HepG2 (cell line): ENCODE measurements around the gene FXN. TPM values are rescaled to one million over a fixed set of nuclear protein-coding genes. Genes with fewer than 3 reads are reported as not detected.

ENCODE experiments used
- BHLHE40 ChIP-seq: IDR thresholded peaks from 2 replicates; pipeline ENCODE4 v1.6.1; 2011; ENCODE audit warnings: low read length, improper control_type of control experiment
- GATAD1 ChIP-seq: IDR thresholded peaks from 2 replicates; pipeline ENCODE4 v1.6.1; 2016; ENCODE audit warnings: missing genetic modification reagents, missing compliant biosample characterization
- ISL2 ChIP-seq: sonication (generic); formaldehyde crosslinking; IDR thresholded peaks from 2 replicates; pipeline ENCODE4 v1.5.0; 2020; ENCODE audit warnings: missing genetic modification reagents
- MED8 ChIP-seq: sonication (generic); formaldehyde crosslinking; IDR thresholded peaks from 2 replicates; pipeline ENCODE4 v1.8.1; 2023; ENCODE audit warnings: mild to moderate bottlenecking, missing genetic modification reagents; ENCODE audit not compliant: insufficient replicate concordance
- MIER3 ChIP-seq: IDR thresholded peaks from 2 replicates; pipeline ENCODE4 v1.6.1; 2016; ENCODE audit warnings: missing compliant biosample characterization, borderline replicate concordance
- PHF20 ChIP-seq: sonication (generic); formaldehyde crosslinking; IDR thresholded peaks from 2 replicates; pipeline ENCODE4 v1.5.0; 2020; ENCODE audit warnings: mild to moderate bottlenecking, missing genetic modification reagents
- TFDP1 ChIP-seq: IDR thresholded peaks from 2 replicates; pipeline ENCODE4 v1.6.1; 2016; ENCODE audit warnings: missing compliant biosample characterization, missing genetic modification reagents, borderline replicate concordance
- ZNF292 ChIP-seq: sonication (generic); formaldehyde crosslinking; IDR thresholded peaks from 2 replicates; pipeline ENCODE4 v1.8.1; 2022; ENCODE audit warnings: mild to moderate bottlenecking, low read depth, missing genetic modification reagents, borderline replicate concordance
- ZNF746 ChIP-seq: sonication (generic); formaldehyde crosslinking; IDR thresholded peaks from 2 replicates; pipeline ENCODE4 v1.8.0; 2022; ENCODE audit warnings: mild to moderate bottlenecking, missing genetic modification reagents
- polyA plus RNA-seq, 8 experiments: library from polyadenylated mRNA; depleted of rRNA in 3 of 8; stranded (reverse) in 7 of 8; unstranded in 1 of 8; fragments of >200 nt; fragmentation: Illumina TruSeq in 4 of 8; extraction: Trizol in 4 of 8; gene quantifications; 2 replicates each; pipeline versions ENCODE4 v1.2.1 to v1.2.3, GENCODE V29; 2011 to 2016; ENCODE audit warnings: low read depth in 4 of 8, missing spikeins in 1 of 8, mixed read lengths in 1 of 8; ENCODE audit not compliant: insufficient read depth in 1 of 8
- total RNA-seq, 5 experiments: library from RNA; depleted of rRNA; stranded (reverse); fragments of >200 nt; fragmentation: Illumina TruSeq; extraction: Trizol; gene quantifications; 2 replicates each; pipeline ENCODE4 v1.2.3, GENCODE V29; 2016; ENCODE audit warnings: low read depth in 1 of 5
- TF ChIP-seq, protein P1 (sequence below): IDR thresholded peaks from 2 replicates; pipeline ENCODE4 v1.6.1; 2012; ENCODE audit warnings: low read length, improper control_type of control experiment
- TF ChIP-seq, protein P2 (sequence below): sonication (generic); IDR thresholded peaks from 2 replicates; pipeline ENCODE4 v1.6.1; 2016; ENCODE audit warnings: low read depth, borderline replicate concordance
- TF ChIP-seq, protein P3 (sequence below): sonication (generic); formaldehyde crosslinking; IDR thresholded peaks from 2 replicates; pipeline ENCODE4 v1.5.1; 2020; ENCODE audit warnings: mild to moderate bottlenecking, missing genetic modification reagents, borderline replicate concordance

FXN gene
- total and polyA plus RNA-seq, 2 of the 13 experiments (the other 11 are each of a cell fraction or from before 2014, with no cell fraction given): 24.1 to 26.0 TPM

DNA sequence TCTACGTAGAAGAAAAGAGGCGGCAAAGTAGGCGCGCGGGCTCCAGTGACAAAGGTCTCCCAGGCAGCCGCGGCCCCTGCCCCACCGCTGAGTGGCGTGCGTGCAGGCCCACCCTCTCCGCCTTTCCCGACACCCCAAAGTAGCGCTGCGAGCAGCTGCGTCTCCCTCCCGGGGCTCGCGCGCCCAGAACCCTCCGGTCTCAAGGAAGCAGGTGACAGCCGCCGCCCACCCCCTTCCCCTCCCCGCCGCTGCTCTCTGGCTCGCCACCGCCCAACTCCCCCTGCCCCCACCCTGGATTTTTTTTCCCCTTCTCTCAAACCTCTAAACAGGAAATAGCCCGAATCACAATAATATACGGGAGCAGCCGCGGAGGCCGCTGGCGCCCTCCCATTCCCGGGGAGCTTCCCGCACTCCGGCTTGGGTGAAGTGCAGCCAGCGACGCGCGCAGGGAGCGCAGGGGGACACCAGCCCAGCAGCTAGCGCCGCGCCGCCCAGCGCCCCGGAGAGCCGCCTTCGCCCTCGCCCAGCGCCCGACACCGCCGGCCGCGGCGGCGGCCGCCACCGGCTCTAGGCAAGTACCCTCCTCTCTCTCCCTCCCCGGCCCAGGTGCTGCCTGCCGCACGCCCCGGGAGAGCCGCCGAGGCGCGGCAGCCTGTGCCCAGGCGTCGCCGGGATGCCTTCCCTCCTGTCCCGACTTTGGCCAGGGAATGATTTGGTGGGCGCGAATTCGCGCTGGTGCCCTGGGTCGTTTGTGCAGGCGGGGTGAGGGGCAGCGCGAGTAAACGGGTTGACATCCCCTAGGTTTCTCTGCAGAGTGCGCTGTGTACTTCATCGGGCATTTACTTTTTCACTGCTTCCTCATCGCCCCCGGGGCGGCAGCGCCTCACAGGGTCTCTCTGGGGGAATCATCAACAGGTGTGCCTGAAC is 85.9 kb downstream of the FXN start (continued):
- no peak for TF ChIP-seq MED8
- 0 out of 2 replicates have a peak, but pooled peaks have one; percentile 8 for TF ChIP-seq MIER3 (CRISPR knock-in tag)
- TF ChIP-seq TFDP1 (CRISPR knock-in tag): peak; percentile 50; the same call in 1 of the 2 replicates
- peak; percentile 18; the same call in 1 of the 2 replicates for TF ChIP-seq ZNF292 (CRISPR knock-in tag)
- TF ChIP-seq BHLHE40: no peak
- TF ChIP-seq, protein P1, sequence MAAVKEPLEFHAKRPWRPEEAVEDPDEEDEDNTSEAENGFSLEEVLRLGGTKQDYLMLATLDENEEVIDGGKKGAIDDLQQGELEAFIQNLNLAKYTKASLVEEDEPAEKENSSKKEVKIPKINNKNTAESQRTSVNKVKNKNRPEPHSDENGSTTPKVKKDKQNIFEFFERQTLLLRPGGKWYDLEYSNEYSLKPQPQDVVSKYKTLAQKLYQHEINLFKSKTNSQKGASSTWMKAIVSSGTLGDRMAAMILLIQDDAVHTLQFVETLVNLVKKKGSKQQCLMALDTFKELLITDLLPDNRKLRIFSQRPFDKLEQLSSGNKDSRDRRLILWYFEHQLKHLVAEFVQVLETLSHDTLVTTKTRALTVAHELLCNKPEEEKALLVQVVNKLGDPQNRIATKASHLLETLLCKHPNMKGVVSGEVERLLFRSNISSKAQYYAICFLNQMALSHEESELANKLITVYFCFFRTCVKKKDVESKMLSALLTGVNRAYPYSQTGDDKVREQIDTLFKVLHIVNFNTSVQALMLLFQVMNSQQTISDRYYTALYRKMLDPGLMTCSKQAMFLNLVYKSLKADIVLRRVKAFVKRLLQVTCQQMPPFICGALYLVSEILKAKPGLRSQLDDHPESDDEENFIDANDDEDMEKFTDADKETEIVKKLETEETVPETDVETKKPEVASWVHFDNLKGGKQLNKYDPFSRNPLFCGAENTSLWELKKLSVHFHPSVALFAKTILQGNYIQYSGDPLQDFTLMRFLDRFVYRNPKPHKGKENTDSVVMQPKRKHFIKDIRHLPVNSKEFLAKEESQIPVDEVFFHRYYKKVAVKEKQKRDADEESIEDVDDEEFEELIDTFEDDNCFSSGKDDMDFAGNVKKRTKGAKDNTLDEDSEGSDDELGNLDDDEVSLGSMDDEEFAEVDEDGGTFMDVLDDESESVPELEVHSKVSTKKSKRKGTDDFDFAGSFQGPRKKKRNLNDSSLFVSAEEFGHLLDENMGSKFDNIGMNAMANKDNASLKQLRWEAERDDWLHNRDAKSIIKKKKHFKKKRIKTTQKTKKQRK: no peak
- TF ChIP-seq, protein P2, sequence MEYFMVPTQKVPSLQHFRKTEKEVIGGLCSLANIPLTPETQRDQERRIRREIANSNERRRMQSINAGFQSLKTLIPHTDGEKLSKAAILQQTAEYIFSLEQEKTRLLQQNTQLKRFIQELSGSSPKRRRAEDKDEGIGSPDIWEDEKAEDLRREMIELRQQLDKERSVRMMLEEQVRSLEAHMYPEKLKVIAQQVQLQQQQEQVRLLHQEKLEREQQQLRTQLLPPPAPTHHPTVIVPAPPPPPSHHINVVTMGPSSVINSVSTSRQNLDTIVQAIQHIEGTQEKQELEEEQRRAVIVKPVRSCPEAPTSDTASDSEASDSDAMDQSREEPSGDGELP: peak; percentile 45; the same call in 1 of the 2 replicates
- peak; percentile 12; the same call in 1 of the 2 replicates for TF ChIP-seq ISL2 (CRISPR knock-in tag)
- TF ChIP-seq PHF20 (CRISPR knock-in tag): no peak
- TF ChIP-seq GATAD1 (CRISPR knock-in tag): peak; percentile 14; the same call in 1 of the 2 replicates
- TF ChIP-seq, protein P3, sequence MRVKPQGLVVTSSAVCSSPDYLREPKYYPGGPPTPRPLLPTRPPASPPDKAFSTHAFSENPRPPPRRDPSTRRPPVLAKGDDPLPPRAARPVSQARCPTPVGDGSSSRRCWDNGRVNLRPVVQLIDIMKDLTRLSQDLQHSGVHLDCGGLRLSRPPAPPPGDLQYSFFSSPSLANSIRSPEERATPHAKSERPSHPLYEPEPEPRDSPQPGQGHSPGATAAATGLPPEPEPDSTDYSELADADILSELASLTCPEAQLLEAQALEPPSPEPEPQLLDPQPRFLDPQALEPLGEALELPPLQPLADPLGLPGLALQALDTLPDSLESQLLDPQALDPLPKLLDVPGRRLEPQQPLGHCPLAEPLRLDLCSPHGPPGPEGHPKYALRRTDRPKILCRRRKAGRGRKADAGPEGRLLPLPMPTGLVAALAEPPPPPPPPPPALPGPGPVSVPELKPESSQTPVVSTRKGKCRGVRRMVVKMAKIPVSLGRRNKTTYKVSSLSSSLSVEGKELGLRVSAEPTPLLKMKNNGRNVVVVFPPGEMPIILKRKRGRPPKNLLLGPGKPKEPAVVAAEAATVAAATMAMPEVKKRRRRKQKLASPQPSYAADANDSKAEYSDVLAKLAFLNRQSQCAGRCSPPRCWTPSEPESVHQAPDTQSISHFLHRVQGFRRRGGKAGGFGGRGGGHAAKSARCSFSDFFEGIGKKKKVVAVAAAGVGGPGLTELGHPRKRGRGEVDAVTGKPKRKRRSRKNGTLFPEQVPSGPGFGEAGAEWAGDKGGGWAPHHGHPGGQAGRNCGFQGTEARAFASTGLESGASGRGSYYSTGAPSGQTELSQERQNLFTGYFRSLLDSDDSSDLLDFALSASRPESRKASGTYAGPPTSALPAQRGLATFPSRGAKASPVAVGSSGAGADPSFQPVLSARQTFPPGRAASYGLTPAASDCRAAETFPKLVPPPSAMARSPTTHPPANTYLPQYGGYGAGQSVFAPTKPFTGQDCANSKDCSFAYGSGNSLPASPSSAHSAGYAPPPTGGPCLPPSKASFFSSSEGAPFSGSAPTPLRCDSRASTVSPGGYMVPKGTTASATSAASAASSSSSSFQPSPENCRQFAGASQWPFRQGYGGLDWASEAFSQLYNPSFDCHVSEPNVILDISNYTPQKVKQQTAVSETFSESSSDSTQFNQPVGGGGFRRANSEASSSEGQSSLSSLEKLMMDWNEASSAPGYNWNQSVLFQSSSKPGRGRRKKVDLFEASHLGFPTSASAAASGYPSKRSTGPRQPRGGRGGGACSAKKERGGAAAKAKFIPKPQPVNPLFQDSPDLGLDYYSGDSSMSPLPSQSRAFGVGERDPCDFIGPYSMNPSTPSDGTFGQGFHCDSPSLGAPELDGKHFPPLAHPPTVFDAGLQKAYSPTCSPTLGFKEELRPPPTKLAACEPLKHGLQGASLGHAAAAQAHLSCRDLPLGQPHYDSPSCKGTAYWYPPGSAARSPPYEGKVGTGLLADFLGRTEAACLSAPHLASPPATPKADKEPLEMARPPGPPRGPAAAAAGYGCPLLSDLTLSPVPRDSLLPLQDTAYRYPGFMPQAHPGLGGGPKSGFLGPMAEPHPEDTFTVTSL (CRISPR knock-in tag): 0 out of 2 replicates have a peak, but pooled peaks have one; percentile 9
- 0 out of 2 replicates have a peak, but pooled peaks have one; percentile 0 for TF ChIP-seq ZNF746 (CRISPR knock-in tag)
